ENCODE measurements around the gene FYCO1.

Gene FYCO1

DNA sequence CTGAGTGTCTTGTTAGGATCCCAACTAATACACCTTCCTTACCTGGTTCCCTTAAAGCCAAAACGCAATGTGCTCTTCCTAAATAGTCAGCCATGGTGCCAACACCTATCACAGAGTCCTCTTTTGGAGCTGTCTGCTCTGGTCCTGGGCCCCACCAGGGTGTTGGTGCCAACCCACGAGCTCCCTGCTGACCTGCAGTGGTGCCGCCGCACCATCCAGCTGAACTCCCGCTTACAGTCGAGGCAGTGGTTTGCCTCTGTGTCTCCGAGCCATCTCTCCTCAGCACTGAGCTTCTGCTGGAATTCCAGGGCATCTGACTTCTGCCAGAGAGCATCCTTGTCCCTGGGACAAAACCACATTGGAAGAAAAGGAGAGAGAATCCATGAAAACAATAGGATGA is 36.4 kb downstream of the FYCO1 start:
- DNase-seq = no peak

GRCh38 chr3:45958321-45958791 is 37.3 kb downstream of the FYCO1 start:
- no peak for DNase-seq

DNA sequence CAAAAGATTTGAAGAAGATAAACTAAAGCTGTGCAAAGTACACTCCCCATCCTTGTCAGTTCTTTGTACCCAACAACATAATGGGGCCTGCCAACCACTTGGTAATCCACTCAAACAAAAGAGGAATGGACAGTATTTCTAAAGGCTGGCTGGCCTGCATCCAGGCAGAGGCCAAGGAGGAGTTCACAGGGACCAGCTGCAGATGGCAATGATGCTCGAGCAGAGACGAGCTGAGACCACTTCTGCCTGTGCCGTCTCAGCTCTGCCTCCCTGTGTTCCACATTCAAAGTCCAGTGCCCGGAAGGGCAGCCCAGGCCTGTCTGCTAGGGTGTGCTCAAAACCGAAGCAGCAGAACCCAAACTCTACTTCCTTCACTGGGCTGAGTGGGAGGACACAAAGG is 38.0 kb downstream of the FYCO1 start:
- no peak for DNase-seq

GRCh38 chr3:45955706-45956105 is 39.9 kb downstream of the FYCO1 start:
- DNase-seq = no peak

DNA sequence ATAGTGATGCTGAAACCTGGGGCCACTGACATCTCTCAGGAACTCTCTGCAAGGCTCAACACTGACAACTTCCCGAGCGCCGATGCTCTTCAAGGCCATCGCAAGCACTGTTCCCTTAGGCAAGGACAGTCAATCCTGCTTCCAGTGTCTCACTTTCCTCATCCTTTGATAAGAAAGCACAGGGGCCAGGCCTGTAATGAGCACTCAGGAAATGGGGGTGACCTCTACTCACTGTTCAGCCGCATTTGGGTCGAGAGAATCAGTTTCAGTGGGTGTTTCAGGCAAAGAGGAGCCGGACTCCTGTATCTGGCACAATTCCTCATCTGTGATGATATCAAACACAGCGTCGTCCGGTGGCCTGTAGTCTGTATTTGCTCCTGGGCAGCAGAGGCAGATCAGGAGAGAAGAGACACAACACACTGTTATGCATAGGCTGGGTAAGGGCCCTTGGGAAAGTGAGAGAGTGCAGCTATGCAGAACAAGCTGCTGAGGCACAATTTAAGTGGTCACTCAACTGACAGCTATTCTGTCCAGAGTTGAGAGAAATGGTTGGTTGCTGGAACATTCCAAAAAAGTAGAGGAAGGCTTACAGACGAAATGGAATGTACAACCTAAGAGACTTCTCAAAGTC is 40.5 kb downstream of the FYCO1 start:
- DNase-seq = no peak

- no peak for DNase-seq
Observed at GRCh38 chr3:45954306-45954705, 41.3 kb downstream of the FYCO1 start.

DNA sequence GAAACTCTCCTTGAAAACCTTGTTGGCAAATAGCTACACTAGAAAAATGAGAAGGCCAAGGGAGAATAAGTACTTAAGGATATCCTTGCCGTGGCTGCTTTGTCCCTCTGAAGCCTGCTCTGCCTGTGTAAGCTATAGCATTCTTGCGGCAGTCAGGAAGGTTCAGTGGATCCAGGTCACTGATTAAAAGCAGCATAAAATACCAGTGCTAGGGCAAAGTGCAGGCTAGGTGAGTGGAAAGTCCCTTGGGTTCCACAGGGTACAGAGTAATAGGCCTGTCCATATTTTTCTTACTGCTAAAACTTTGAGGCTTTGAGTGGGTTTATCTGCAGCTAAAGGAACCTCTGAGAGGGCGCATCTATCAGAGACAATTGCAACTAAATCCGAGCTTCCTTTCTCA is 42.1 kb downstream of the FYCO1 start:
- DNase-seq = no peak

- DNase-seq = no peak
Observed at GRCh38 chr3:45952456-45952855, 43.2 kb downstream of the FYCO1 start.

GRCh38 chr3:45951946-45952345 is 43.7 kb downstream of the FYCO1 start:
- no peak for DNase-seq

- no peak for DNase-seq
Observed at GRCh38 chr3:45950686-45951600, 44.7 kb downstream of the FYCO1 start.

GRCh38 chr3:45950131-45950530 is 45.5 kb downstream of the FYCO1 start:
- no peak for DNase-seq

- no peak for DNase-seq
Observed at GRCh38 chr3:45949432-45949831, 46.2 kb downstream of the FYCO1 start.

GRCh38 chr3:45948881-45949280 is 46.7 kb downstream of the FYCO1 start:
- DNase-seq = no peak

DNA sequence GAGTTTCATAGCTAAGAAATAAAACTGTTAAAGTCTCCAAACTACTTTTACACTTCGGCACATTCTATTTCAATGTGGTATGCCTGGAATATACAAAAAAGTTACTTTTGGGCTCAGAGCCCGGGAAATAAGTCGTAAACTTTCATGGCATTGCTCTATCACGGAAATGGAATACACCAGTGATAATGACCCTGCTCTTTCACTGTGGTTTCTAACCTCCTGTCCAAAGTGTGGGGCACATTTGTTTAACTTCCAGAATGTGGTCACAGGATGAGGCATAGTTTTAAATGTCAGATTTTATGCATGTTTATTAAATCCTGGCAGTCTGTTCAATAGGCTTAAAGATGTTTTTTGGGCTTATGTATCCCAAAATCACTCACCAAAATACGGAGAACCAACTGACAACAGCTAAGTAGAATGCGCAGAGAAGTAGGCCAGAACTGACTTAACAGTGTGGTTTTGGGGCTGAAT is 47.3 kb downstream of the FYCO1 start:
- DNase-seq = no peak

GRCh38 chr3:45947361-45947760 is 48.3 kb downstream of the FYCO1 start:
- no peak for DNase-seq

GRCh38 chr3:45946875-45947274 is 48.7 kb downstream of the FYCO1 start:
- no peak for DNase-seq

GRCh38 chr3:45946307-45946706 is 49.3 kb downstream of the FYCO1 start:
- DNase-seq = no peak

DNA sequence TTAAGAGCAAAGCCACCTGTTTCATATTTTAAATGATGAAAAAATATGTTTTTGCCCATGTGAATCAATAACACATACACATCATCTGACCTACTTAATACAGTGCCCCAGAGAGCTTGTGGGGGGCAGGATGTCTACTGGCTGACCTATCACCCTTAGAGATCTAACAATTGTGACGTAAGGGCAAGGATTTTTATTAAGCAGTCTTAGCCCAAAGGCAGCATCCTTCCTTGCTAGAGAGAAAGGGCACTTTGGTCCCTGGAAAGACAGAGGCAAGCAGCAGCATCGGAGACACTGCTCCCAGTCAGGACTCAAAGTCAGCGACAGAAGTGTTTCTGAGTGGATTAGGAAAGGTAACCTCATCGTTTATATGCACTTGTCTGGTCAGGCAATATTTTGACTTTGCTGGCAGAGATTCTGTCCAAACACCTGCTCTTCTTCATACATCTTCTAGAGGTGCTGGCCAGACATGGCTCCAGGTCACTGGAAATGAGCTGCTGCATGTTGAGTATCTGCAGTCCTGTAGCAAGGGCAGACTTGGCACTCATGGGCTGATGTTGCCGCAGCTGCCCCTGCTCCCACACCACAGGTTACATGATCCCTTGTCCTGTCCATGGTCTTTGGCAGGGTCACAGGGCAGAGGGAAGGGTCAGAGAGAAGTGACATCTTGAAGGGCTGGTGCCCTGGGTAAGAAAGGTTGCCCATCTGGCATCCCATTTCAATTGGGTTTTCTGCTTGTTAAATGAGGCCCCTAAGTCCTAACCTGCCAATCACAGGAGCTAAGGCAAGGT is 50.6 kb downstream of the FYCO1 start:
- DNase-seq = no peak

GRCh38 chr3:45943207-45943846 is 52.3 kb downstream of the FYCO1 start, which contains the start of gene CXCR6:
Gene CXCR6 (plus strand): TSS chr3:45943464. CDS start chr3:45946482, 3,018 bp downstream.
- no peak for DNase-seq

GRCh38 chr3:45942051-45942825 is 53.4 kb downstream of the FYCO1 start:
- DNase-seq = no peak

DNA sequence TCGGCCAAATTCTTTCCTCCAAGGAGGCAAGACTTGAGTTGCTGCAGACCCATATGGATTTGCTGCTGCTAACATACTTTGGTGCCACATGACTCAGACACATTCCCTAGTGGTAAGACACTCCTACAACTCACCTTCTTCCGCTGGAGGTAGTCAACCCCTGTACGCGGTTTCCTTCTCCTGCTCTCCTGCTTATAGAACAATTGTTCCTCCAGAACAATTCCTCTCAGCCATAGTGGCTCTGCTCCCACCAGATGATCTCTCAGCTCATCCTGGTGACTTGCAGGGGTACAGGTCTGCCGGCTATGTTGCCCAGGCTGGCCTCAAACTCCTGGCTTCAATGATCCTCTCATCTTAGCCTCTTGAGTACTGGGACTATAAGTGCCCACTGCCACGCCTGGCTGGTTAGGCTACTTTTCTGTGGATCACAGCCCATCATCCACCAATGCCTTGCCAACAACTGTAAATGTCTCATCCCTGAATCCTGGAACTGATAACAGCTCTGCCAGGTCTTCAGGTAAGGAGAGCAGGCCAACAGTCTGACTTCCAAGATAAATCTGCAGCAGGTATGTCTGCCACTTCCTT is 54.8 kb downstream of the FYCO1 start:
- DNase-seq = no peak

All from SW 1271 (cell line).